H1 (cell line): Measurements from ENCODE around the gene DCLK1.

Source experiments
- BACH1 ChIP-seq: IDR thresholded peaks from 2 replicates; pipeline ENCODE4 v1.6.1; 2012; ENCODE audit warnings: low read length, improper control_type of control experiment
- CHD1 ChIP-seq: IDR thresholded peaks from 2 replicates; pipeline ENCODE4 v1.6.1; 2012; ENCODE audit warnings: low read depth, low read length, improper control_type of control experiment
- CHD2 ChIP-seq: IDR thresholded peaks from 2 replicates; pipeline ENCODE4 v1.6.1; 2012; ENCODE audit warnings: low read length, improper control_type of control experiment
- CTCF ChIP-seq, 3 experiments: IDR thresholded peaks; 1 replicate in 2 of 3; 2 replicates in 1 of 3; pipeline versions ENCODE4 v1.5.1 to v1.6.1; 2011; ENCODE audit warnings: low read length in 3 of 3, mild to moderate bottlenecking in 3 of 3, inconsistent platforms in 2 of 3, low read depth in 1 of 3, moderate library complexity in 1 of 3; ENCODE audit not compliant: insufficient read depth in 1 of 3; ENCODE audit errors: control extremely low read depth in 1 of 3
- EP300 ChIP-seq, 2 experiments: IDR thresholded peaks; 1 replicate in 1 of 2; 2 replicates in 1 of 2; pipeline ENCODE4 v1.6.1; 2011 to 2012; ENCODE audit warnings: low read depth in 2 of 2, low read length in 2 of 2, mild to moderate bottlenecking in 2 of 2, borderline replicate concordance in 1 of 2, inconsistent platforms in 1 of 2, moderate library complexity in 1 of 2
- GABPA ChIP-seq: IDR thresholded peaks from 2 replicates; pipeline ENCODE4 v1.6.1; 2011; ENCODE audit warnings: mild to moderate bottlenecking, low read length, moderate library complexity, borderline replicate concordance; ENCODE audit not compliant: insufficient read depth
- POLR2A ChIP-seq, 2 experiments: IDR thresholded peaks; 1 replicate in 1 of 2; 2 replicates in 1 of 2; pipeline ENCODE4 v1.6.1; 2011; ENCODE audit warnings: low read depth in 2 of 2, low read length in 2 of 2, mild to moderate bottlenecking in 2 of 2; ENCODE audit errors: control extremely low read depth in 1 of 2
- RAD21 ChIP-seq, 2 experiments: IDR thresholded peaks in 1 of 2; conservative IDR thresholded peaks in 1 of 2; 2 replicates each; pipeline ENCODE4 v1.6.1; 2011; ENCODE audit warnings: low read depth in 2 of 2, low read length in 2 of 2, improper control_type of control experiment in 1 of 2, inconsistent platforms in 1 of 2, mild to moderate bottlenecking in 1 of 2, moderate library complexity in 1 of 2
- RFX5 ChIP-seq: IDR thresholded peaks from 2 replicates; pipeline ENCODE4 v1.6.1; 2011; ENCODE audit warnings: low read depth, low read length, improper control_type of control experiment, borderline replicate concordance
- RNF2 ChIP-seq: fragments of 200-900, 300-1000 bp; sonication (generic); IDR thresholded peaks from 2 replicates; pipeline ENCODE4 v1.7.1; 2016; ENCODE audit warnings: borderline replicate concordance, low read depth, mild to moderate bottlenecking, antibody characterized with exemption, low read length; ENCODE audit not compliant: poor library complexity, severe bottlenecking; ENCODE audit errors: missing control alignments

GRCh38 chr13:35855531-35856019, 275.6 kb downstream of the DCLK1 start:
- TF ChIP-seq CTCF (IDR thresholded peaks at IDR 0.05; ENCODE audit: control extremely low read depth in 1 of 3, insufficient read depth in 1 of 3, low read depth in 1 of 3, low read length in 3 of 3): no peak
- no peak for TF ChIP-seq GABPA
- peak in 1 of 2 experiments; percentile 0; a peak in 2 of 4 replicates for TF ChIP-seq RAD21 (IDR thresholded peaks at IDR 0.05 in 1 of 2, conservative IDR thresholded peaks at IDR 0.05 in 1 of 2; ENCODE audit: low read depth in 2 of 2, low read length in 2 of 2)
- peak in 1 of 2 experiments; percentile 68; a peak in 1 of 3 replicates for TF ChIP-seq EP300 (IDR thresholded peaks at IDR 0.05; ENCODE audit: borderline replicate concordance in 1 of 2, low read depth in 2 of 2, low read length in 2 of 2)
- TF ChIP-seq CHD1: no peak
- TF ChIP-seq POLR2A (IDR thresholded peaks at IDR 0.05; ENCODE audit: control extremely low read depth in 1 of 2, low read depth in 2 of 2, low read length in 2 of 2): peak; percentile 55 to 85
- no peak for TF ChIP-seq RFX5
- peak; percentile 79 for TF ChIP-seq BACH1
- no peak for TF ChIP-seq RNF2
- no peak for TF ChIP-seq CHD2
